Measurements from ENCODE around the gene BIRC6.
"Not testable (repeated sequence)": the region's sequence is repeated elsewhere in the genome, so short reads cannot be mapped to it uniquely, and the experiment has no call there.

Gene BIRC6

DNA sequence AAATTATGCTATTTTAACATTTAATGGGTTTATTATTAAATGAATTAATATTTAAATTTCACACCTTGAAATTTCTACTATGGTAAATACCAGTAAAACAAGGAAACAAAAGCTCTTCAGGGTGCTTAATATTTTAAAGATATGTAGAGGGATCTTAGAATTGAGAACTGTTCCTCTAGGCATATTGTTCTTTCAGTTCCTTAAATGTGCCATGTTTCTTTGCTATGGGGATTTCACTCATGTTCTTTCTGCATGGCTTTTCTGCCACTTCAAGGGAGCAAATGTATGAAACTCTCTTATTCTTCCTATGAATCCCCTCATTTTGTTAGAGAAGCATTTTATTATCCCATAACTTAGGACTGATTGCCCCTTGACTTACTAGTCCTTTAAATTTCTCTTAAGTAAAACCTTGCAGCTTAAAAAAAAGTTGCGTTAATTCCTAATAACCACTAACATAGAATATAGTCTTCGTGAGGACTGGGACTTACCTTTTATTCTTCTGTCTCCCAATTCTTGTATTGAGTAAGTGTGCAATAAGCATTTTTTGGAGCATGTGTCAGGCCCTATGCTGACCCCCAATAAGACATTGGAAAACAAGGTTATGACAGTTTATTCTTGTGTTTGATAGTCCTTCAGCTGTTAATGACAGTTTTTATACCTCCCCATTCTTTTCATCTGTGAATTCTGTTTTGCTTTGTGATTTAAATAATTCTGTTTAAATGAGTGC, 95.7 kb downstream of the BIRC6 start:
- no peak for DNase-seq

DNA sequence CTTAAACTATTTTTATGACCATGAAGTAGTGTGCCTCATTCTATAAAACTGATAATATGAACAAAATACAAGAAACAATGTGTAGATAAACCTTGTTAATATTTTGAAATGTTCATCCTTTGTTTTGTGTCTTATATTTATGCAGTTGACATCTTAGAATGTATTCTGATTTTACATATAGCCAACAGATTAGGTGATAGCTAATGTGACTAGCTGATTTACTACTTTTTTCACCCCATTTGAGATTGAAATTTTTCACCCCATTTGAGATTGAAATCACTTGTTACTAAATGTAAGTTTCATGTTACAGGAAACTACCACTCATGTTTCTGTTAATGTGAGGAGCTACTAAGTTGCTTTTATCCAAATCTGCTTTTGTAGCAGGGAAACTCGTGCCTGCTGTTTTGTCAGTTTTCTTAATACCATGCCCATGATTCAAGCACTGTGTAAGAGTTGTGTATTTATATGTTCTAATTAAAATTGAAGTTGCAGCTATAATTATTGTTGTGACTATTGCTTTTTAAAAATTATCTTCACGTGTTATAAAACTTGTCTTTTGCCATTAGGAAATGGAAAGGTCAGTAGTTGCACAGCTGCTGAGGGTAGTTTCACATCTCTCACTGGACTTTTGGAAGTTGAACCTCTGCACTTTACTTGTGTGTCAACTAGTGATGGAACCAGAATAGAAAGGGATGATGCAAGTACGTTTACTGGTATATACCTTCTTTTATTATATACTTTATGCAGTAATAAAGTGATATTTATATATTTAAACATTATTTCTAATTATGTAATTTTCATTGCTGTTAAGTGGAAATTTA, 96.6 kb downstream of the BIRC6 start:
- DNase-seq: no peak

DNA sequence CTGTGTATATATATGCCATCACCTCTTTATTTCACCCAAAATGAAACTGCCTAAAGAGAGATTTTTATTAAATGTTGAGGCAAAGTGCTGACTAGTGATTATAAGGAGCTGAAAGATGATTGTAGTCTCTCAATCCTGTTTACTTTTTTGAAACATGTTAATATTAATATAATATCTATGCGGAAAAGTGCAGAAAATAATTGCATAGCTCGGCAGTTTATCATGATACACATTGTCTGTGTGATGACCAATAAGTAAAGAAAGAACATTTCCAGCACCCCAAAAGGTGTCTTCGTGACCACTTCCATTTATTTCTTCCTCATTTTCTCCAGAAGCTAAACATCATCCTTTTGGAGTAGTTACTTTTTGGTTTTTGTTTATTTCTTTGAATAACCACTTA, 99.0 kb downstream of the BIRC6 start:
- no peak for DNase-seq

DNA sequence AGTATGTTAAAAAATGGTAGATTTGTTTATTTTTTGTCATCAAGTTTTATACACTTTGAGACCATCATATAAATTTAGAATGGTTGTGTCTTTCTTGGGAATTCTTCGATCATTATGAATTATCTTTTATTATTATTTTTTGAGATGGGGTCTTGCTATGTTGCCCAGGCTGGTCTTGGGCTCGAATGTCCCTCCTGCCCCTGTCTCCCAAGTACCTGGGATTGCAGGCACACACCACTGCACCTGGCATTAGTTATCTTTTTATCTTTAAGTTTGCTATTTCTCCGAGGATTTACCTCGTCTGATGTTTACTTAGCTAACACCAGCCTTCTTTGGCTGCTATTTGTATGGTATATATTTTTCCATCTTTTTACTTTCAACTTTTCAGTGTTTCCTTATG, 100.0 kb downstream of the BIRC6 start:
- no peak for DNase-seq

DNA sequence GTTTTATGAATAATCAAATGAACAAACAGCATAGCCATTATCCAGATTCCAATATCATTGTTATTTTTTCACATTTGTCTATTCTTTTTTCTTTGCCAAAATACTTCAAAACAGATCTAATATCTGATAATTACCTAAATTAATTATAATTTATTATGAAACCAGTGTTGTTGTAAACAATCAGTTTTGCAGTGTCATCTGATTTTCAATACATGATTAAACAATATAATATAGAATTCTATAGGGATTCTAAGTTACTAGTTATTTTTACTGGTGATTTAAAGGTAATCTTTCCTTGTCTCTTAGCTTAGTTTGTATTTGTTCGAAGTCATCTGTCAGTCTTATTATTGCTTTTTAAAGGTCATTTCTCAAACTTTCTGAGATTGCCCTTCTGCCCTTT, 101.0 kb downstream of the BIRC6 start:
- DNase-seq: no peak

DNA sequence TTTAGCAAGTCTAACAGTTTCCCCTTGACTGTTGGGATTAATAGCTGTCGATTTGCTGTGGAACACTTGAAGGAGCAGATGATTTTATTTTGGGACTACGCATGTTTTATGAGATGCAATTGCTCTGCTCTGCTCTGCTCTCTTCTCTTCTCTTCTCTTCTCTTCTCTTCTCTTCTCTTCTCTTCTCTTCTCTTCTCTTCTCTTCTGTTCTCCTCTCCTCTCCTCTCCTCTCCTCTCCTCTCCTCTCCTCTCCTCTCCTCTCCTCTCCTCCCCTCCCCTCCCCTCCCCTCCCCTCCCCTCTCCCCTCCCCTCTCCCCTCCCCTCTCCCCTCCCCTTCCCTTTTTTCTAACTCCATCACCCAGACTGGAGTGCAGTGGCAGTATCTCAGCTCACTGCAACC, 104.0 kb downstream of the BIRC6 start:
- DNase-seq: not testable (repeated sequence)

DNA sequence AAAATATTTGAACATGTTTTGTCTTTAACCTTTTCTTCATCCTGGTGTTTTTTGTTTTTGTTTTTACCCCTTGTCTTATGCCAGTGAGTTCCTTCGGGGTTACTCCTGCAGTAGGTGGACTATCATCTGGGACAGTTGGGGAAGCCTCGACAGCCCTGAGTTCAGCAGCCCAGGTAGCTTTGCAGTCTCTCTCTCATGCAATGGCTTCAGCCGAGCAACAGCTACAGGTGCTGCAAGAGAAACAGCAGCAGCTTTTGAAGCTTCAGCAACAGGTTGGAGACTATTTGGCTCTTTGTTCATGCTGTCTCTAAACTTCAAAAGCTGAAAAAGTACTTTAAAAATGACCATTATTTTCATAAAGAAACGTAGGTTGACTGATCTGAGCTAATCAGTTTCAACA, 106.3 kb downstream of the BIRC6 start:
- no peak for DNase-seq

DNA sequence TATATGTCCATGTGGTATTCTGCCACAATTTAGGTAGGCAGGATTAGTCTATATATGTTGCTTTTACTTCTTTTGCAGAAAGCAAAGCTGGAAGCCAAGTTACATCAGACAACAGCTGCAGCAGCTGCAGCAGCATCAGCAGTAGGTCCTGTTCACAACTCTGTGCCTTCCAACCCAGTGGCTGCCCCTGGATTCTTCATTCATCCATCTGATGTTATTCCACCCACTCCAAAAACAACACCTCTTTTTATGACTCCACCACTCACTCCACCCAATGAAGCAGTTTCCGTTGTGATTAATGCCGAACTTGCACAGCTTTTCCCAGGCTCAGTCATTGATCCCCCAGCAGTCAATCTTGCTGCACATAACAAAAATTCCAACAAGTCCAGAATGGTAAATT, 107.6 kb downstream of the BIRC6 start:
- DNase-seq: no peak

DNA sequence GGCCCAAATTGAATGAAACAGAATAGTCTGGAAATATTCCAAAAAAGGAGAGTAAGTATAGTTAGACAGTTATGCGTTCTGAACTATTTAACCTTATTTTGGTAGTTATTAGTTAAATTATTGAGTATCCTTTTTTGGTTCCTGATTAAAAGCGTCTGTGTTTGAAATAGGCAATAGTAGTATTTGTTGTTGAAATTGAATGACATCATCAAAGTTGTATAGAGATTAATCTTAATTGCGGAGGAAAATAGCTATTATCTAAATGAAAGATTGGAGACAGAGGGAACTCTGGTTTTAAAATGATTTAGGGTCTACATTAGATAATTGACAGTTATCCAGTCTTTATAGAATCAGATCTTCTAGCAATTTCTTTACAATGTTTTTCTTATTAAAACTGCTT, 115.8 kb downstream of the BIRC6 start:
- no peak for DNase-seq

DNA sequence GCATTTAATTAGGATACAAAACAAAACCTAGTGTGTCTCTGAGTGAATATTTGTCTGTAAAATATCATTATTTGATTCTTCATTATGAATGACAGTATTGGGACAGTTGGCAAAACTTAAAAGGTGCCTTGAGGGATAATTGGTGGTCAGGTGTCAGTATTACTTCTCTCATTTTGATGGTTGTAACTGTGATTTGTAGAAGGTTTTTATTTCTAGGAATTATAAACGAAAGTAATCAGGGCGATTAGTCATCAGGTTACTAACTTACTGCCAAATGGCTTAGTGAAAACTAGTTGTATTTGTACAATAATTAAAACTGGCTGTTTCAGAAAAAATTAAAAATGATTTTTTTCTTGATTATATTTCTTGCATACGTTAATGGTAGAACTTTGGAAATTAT, 117.6 kb downstream of the BIRC6 start:
- DNase-seq: no peak

DNA sequence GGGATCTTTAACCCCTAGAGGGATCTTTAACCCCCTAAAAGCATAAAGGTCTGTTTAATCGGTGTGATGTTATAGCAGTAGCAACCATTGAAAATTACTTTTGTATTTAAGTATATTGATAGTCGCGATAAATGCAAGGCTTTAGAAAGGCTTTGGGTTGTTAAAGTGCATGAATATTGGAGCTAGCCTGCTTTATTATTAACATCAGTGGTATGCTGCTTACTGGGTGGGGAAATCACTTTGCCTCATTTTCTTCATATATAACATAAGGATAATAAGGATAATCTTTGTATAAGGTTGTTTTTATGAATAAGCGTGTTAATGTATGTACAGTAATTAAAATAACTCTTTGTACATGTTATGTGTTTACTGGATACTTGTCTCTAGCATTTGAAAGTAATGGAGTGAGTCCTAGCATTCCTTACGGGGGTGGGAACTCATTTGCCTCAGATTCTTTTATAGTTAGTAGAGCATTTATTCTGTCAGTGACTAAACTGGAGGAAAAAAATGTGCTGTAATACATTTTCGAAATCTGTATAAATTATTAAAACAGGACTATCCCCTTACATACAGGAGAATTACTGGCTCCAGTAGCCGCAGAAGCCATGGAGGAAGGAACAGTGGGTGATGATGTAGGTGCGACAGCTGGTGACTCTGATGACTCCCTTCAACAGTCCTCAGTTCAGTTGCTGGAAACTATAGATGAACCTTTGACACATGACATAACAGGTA, 122.2 kb downstream of the BIRC6 start:
- peak; percentile 61 for DNase-seq

DNA sequence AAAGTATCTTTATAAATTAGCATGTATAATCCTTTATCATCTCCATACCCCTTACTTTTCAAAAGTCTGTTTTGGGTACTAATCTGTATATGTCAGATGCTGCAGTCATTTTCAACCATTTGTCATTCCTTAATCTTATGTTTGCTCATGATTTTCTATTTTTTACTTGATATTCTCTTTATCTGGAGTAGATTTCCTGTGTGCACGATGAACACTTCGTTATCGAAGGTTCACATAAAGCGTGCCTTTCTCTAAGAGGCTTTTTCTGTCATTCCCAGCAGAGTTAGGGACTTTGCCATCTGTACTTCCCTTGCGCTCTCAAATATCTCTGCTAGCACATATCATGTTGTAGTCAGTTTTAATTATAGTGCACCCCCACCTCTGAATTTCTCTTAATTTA, 123.2 kb downstream of the BIRC6 start:
- no peak for DNase-seq

DNA sequence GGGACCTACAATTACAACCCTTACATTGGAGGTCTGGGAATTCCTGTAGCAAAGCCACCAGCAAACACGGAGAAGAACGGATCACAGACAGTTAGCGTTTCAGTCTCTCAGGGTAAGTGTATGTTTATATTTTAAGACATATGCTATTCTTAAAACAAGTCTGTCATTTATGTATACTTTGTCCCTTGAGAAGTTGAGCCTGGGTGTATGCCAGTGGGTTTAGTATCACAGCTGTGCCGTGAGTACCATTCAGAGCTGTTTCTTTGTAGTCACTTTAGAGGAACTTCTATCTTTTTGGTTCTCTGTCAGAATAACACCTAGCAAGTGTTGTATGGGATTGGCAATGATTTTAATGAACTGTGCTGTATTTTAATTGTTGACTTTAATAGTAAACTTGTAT, 125.6 kb downstream of the BIRC6 start:
- no peak for DNase-seq

DNA sequence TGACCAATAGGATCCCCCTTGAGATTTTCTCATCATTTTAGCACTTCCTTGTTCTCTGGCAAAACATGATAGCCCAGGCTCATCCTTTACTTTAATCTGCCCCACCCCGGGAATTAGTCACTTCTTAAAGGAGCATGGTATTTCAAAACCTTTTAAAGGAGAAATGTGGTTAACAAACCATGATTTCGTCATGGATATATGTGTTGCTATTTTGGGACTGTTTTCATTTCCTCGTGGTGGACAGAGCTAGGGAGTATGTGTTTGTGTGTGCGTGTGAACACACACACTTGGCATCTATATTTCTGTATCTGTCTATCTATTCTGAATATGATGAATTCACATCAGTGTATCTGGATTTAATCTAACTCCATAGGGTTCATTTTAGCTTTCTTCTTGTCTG, 128.1 kb downstream of the BIRC6 start:
- peak; percentile 97 for DNase-seq

DNA sequence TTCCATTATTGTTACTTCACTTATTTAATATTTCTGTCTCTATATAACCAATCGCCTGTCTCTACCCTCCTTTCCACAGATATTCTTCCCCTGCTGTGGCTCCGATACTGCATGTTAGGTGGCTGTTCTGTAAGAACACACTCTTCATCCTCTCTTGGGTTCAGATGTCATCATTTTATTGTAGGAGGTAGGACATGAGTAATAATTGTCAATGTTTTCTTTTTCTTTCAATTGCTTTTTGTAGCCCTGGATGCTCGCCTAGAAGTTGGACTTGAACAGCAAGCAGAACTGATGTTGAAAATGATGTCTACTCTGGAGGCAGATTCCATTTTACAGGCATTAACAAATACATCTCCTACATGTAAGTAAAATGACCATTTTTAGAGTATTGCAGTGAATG, 128.6 kb downstream of the BIRC6 start:
- DNase-seq: peak; percentile 52

DNA sequence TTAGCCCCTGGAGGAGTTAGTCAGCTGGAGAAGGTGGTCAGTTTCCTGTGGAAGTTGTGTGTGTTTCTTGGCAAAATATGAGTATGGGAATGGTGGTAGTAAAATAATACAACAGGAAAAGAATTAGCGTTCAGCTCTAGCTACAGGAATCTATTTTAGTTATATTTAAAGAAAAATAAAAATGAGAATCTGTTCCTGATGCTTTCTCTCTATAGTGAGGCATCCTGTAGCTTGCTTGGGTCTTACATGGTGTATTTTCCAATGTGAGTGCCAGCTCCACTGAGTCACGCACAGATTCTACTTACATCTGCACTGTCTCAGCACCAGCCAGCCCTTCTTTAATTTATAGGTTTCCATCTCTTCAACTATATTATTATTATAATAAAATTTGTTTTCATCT, 132.2 kb downstream of the BIRC6 start:
- DNase-seq: no peak

DNA sequence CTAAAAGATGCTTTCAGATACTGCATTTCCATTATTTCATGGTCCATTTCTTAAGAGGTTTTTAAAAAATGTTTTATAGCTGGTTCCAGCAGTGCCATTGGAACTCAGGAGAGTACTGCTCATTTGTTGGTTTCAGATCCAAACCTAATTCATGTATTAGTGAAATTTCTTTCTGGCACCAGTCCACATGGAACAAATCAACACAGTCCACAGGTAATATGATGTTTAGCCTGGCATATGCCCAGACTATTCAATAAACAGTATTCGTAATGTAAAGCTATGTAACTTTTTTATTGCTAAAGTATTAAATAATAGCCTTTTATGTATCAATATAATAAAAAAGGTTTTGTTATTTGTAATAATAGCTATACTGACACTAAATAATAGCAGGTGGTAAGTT, 134.5 kb downstream of the BIRC6 start:
- DNase-seq: no peak

DNA sequence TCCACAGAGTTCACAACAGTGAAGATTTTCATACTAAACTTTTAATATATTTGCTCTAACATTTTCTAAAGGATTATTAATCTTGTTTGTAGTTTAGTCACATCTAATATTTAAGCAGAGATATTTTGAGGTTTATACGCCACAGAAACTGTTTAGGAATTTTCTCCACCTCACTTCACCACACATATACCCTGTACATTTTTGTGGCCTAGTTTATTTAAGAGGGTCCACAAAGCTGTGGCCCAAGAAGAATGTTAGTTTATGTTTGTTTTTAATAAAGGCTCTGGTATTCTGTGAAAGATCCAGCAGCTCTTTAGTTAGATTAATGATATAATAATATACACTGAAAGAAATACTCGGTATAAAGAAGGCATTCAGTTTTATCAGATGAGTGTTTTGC, 138.3 kb downstream of the BIRC6 start:
- peak; percentile 45 for DNase-seq

DNA sequence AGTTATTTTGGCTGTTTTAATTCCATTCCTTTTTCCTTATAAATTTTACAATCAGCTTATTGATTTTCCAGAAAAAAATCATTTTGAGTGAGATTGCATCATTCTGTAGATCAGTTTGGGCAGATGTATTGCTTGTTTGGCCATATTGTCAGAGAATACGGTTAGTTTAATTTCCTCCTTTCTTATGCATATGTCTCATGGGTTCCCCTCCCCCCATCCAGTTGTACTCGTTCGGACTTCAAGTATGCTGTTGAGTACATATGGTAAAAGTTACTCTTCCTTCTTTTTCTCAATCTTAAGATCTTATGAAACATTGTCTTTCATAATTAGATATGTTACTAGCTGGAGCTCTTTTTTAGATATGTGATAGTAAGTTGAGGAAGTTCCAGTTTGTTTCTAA, 139.8 kb downstream of the BIRC6 start:
- DNase-seq: no peak

DNA sequence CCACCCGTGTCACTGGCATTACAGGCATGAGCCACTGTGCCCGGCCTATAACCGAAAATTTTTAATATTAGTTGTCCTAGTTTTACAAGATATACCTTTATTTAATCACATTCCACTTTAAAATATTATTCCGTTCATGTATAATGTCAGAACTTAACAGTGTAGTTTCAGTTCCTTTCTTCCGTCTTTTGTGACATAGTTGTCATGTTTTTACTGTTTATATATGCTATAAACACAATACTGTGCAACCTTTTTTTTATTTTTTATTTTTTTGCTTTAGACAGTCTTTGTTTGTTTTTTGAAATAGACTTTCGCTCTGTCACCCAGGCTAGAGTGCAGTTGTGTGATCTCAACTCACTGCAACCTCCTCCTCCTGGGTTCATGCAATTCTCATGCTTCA, 141.5 kb downstream of the BIRC6 start:
- no peak for DNase-seq

DNA sequence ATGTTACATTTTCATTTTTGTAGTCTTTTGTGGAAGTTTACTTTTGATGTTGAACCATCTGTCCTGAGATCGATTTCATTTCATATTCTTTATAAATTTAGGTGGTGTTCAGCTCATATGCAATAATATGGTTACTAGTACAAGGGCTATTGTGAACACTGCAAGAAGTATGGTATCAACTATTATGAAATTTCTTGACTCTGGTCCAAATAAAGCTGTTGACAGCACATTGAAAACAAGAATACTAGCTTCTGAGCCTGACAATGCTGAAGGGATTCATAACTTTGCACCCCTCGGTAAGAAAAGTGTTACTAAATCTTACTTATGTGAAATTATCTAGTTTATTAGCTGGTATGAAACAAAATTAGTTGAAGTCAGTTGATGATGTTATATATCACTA, 146.1 kb downstream of the BIRC6 start:
- DNase-seq: no peak

DNA sequence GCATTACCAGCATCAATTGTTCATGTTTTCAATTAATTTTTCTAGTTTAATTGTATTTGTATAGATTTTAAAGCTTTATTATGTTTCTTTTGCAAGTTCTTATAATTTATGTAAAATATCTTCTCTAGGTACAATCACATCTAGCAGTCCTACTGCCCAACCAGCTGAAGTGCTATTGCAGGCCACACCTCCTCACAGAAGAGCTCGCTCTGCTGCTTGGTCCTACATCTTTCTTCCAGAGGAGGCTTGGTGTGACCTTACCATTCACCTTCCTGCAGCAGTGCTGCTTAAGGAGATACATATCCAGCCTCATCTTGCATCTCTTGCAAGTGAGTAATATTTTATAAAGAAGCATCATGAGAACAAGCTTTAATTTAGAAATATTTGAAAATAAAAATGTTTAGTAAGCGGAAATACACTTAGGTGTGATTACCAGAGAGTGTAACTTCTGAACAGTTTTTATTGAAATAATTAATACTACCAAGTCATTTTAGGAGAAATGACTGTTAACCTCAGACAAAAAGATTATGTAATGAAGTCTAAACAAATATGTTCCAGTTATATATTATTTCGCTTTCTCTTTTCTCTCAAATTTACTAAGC, 148.2 kb downstream of the BIRC6 start:
- DNase-seq: no peak

DNA sequence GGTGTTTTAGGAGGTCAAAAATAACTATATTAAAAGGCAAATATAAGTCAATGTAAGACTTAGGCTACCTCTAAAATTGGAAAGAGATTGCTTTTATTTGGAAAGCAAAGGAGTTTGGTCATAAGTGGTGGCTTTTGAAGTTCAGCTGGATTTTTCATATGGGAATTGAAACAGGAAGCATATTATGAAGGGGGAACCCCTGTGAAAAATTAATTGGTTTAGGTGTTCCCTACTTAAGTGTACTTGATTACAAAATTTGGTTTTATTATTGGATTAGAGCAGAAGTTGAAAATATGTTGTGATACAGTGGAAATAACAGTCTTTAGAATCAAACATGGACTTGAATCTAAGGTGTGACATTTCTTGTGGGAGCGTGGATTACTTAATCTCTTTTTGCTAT, 149.6 kb downstream of the BIRC6 start:
- no peak for DNase-seq

DNA sequence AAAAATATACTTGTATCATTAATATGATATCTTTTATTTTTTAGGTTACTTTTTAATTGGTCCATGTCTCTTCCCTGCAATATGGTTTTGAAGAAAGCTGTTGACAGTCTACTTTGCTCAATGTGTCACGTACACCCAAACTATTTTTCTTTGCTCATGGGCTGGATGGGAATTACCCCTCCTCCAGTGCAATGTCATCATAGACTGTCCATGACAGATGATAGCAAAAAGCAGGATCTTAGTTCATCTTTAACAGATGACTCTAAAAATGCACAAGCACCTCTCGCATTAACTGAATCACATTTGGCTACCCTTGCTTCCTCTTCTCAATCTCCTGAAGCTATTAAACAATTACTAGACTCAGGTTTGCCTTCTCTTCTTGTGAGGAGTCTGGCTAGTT, 158.1 kb downstream of the BIRC6 start:
- DNase-seq: no peak

Data from fibroblast of skin of right quadriceps (primary cell).